Fibroblast of pulmonary artery (primary cell): Measurements from ENCODE around the gene LILRB2.

Source experiments
- DNase-seq: peaks from one replicate; pipeline ENCODE4 v3.0.0-alpha.2; 2010; ENCODE audit warnings: low read depth
- H3K4me3 ChIP-seq: replicated peaks from 2 replicates; pipeline ENCODE4 v1.5.1; 2011; ENCODE audit warnings: low read depth, mild to moderate bottlenecking, control low read depth, low read length, moderate library complexity
- TF ChIP-seq, protein P1 (sequence below): IDR thresholded peaks from 2 replicates; pipeline ENCODE4 v1.5.1; 2011; ENCODE audit warnings: mild to moderate bottlenecking, control low read depth, low read length, inconsistent platforms; ENCODE audit errors: missing control alignments

Gene LILRB2

DNA sequence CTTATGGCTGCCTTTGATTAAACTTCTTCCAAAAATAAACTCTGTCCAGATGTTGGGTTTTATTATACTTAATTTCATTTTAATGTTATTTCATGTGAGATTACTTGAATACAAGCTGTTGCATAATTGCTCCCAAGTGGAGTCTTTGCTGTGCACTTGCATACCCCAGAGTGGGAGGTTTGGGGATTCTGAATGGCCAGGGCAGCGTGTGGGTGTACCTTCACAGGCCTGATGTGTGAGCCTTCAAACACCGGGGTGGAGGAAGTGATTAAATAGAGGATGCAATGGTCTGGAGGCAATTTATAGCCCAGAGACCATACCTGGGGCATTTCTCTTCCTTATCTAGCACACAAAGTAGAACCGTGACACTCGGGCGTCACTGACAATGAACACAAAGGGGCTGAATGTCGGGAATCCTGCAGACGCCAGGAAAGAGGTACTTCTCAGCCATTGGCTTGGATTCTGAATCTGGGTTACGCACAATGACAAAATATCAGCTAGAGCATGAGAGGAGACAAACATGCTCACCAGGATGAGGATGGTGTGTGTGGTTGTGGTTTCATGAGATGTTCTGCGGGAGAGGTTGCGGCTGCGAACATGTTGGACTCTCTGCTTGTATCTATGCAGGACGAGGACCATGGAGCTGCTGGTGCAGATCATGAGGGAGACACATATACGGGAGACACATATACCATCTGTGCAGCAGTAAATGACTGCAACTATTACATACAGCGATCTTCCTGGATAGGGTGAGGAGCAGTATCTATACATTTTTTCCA lies 39.2 kb upstream of the LILRB2 start:
- DNase-seq: no peak
- TF ChIP-seq, protein P1, sequence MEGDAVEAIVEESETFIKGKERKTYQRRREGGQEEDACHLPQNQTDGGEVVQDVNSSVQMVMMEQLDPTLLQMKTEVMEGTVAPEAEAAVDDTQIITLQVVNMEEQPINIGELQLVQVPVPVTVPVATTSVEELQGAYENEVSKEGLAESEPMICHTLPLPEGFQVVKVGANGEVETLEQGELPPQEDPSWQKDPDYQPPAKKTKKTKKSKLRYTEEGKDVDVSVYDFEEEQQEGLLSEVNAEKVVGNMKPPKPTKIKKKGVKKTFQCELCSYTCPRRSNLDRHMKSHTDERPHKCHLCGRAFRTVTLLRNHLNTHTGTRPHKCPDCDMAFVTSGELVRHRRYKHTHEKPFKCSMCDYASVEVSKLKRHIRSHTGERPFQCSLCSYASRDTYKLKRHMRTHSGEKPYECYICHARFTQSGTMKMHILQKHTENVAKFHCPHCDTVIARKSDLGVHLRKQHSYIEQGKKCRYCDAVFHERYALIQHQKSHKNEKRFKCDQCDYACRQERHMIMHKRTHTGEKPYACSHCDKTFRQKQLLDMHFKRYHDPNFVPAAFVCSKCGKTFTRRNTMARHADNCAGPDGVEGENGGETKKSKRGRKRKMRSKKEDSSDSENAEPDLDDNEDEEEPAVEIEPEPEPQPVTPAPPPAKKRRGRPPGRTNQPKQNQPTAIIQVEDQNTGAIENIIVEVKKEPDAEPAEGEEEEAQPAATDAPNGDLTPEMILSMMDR: no peak

GRCh38 chr19:54319049-54319448 lies 38.1 kb upstream of the LILRB2 start:
- TF ChIP-seq, protein P1: no peak
- H3K4me3 ChIP-seq: no peak overlapping the region
- no peak for DNase-seq

More for the DNA sequence above, 39.2 kb upstream of the LILRB2 start:
- H3K4me3 ChIP-seq: no peak overlapping the region

GRCh38 chr19:54317965-54318240 lies 37.0 kb upstream of the LILRB2 start:
- DNase-seq: no peak
- no peak overlapping the region for H3K4me3 ChIP-seq

DNA sequence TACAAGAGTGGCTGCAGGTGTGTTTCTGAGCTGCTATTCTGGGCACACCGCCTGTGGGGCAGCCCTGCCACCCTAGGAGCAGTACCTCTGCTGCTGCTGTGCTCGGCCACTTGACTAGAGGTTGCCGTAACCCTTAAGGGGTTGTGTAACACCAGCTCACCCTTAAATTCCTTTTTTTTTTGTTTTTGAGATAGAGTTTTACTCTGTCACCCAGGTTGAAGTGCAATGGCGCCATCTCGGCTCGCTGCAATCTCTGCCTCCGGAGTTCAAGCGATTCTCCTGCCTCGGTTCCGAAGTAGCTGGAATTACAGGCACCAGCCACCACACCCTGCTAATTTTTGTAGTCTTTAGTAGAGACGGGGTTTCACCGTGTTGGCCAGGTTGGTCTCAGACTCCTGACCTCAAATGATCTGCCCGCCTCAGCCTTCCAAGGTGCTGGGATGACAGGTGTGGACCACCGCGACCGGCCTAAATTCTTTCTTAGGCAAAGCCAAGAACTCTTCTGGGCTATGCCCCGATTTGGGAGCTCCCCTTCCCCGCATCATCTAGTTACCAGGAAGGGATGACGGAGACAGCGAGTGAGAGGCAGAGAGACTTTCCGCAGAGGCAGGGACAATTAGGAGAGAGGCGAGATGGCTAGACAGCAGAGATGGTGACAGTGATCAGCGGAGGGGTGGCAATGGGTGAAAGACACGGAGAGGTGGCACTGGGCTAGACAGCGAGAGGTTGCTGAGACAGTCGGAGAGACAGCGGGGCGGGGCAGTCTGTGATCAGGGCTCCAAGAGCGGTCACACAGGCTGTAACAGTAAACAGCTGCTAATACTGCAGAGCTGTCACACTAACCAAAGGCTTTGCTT lies 36.4 kb upstream of the LILRB2 start:
- H3K4me3 ChIP-seq: no peak overlapping the region

More at GRCh38 chr19:54317965-54318240, 37.0 kb upstream of the LILRB2 start:
- TF ChIP-seq, protein P1: no peak

GRCh38 chr19:54316746-54317107 lies 35.8 kb upstream of the LILRB2 start:
- TF ChIP-seq, protein P1: no peak
- DNase-seq: no peak
- H3K4me3 ChIP-seq: no peak overlapping the region

More for the DNA sequence above, 36.4 kb upstream of the LILRB2 start:
- TF ChIP-seq, protein P1: no peak
- no peak for DNase-seq

- H3K4me3 ChIP-seq: no peak overlapping the region
- TF ChIP-seq, protein P1: no peak
- DNase-seq: no peak
These were observed 35.0 kb upstream of the LILRB2 start for GRCh38 chr19:54315956-54316355.
